K562 (cell line): ENCODE data around the gene MICOS13. TPM values are rescaled to one million over a fixed set of nuclear protein-coding genes. Genes with fewer than 3 reads are reported as not detected.

ENCODE experiments used
- BRD9 ChIP-seq: fragments of 450-650 bp; IDR thresholded peaks from 2 replicates; pipeline ENCODE4 v1.6.1; 2018; ENCODE audit warnings: low read depth; ENCODE audit not compliant: partially characterized antibody
- IRF2 ChIP-seq: sonication (generic); formaldehyde crosslinking; IDR thresholded peaks from 2 replicates; pipeline ENCODE4 v1.8.1; 2022; ENCODE audit warnings: mild to moderate bottlenecking, missing genetic modification reagents
- MAZ ChIP-seq, 2 experiments: fragments of 450-650 bp in 1 of 2; sonication (generic) in 1 of 2; formaldehyde crosslinking; IDR thresholded peaks in 1 of 2; conservative IDR thresholded peaks in 1 of 2; 2 replicates each; pipeline versions ENCODE4 v1.4.0 to v1.5.0; 2020; ENCODE audit warnings: mild to moderate bottlenecking in 1 of 2, missing genetic modification reagents in 1 of 2
- MEF2A ChIP-seq: IDR thresholded peaks from 2 replicates; pipeline ENCODE4 v1.6.1; 2011; ENCODE audit warnings: low read depth, mild to moderate bottlenecking, low read length, moderate library complexity; ENCODE audit not compliant: control insufficient read depth
- TAF15 ChIP-seq: fragments of 200-400 bp; formaldehyde crosslinking; IDR thresholded peaks from 2 replicates; pipeline ENCODE4 v1.6.1; 2017; ENCODE audit warnings: mild to moderate bottlenecking, low read depth, low read length, moderate library complexity
- ZKSCAN8 ChIP-seq: fragments of 200-800 bp; sonication (Bioruptor generic); IDR thresholded peaks from 2 replicates; pipeline ENCODE4 v1.6.1; 2016; ENCODE audit warnings: missing genetic modification characterization, missing compliant biosample characterization
- ZNF143 ChIP-seq: sonication (generic); formaldehyde crosslinking; IDR thresholded peaks from 2 replicates; pipeline ENCODE4 v1.9.0; 2022; ENCODE audit warnings: mild to moderate bottlenecking, missing genetic modification reagents
- polyA plus RNA-seq, 8 experiments: library from polyadenylated mRNA; depleted of rRNA in 4 of 8; stranded (reverse) in 5 of 8; unstranded in 3 of 8; fragments of >200 nt; fragmentation: Nextera tagmentation in 2 of 8; fragmentation: Illumina TruSeq in 1 of 8; extraction: Ambion mirVana in 2 of 8; extraction: Trizol in 1 of 8; gene quantifications; 2 replicates each; pipeline versions ENCODE4 v1.2.1 to v1.2.3, GENCODE V29; 2011 to 2014; ENCODE audit warnings: inconsistent platforms in 1 of 8, missing spikeins in 1 of 8
- total RNA-seq, 7 experiments: library from RNA; depleted of rRNA in 6 of 7; stranded (reverse); fragments of >200 nt in 6 of 7; fragmentation: Illumina TruSeq in 2 of 7; extraction: Trizol in 2 of 7; gene quantifications; 2 replicates each; pipeline versions ENCODE4 v1.2.1 to v1.2.3, GENCODE V29; 2011 to 2021; ENCODE audit warnings: low replicate concordance in 1 of 7
- TF ChIP-seq, protein P1 (sequence below), 3 experiments: IDR thresholded peaks in 2 of 3; conservative IDR thresholded peaks in 1 of 3; 2 replicates each; pipeline ENCODE4 v1.5.1; 2011 to 2012; ENCODE audit warnings: low read length in 3 of 3, mild to moderate bottlenecking in 3 of 3, control low read depth in 2 of 3, improper control_type of control experiment in 1 of 3, inconsistent platforms in 1 of 3, low read depth in 1 of 3, mixed read lengths in 1 of 3, moderate library complexity in 1 of 3; ENCODE audit not compliant: insufficient read depth in 2 of 3
- TF ChIP-seq, protein P2 (sequence below): fragments of 250-450 bp; sonication (Bioruptor Pico); IDR thresholded peaks from 2 replicates; pipeline ENCODE4 v1.4.0; 2020; ENCODE audit warnings: mild to moderate bottlenecking, moderate library complexity
- TF ChIP-seq, protein P3 (sequence below): fragments of 250-450 bp; sonication (Bioruptor Pico); IDR thresholded peaks from 2 replicates; pipeline ENCODE4 v1.5.0; 2022; ENCODE audit warnings: mild to moderate bottlenecking
- TF ChIP-seq, protein P4 (sequence below), 2 experiments: fragments of 450-650 bp; IDR thresholded peaks; 2 replicates each; pipeline ENCODE4 v1.6.1; 2016; ENCODE audit warnings: mild to moderate bottlenecking in 2 of 2, borderline replicate concordance in 1 of 2, low read depth in 1 of 2, moderate library complexity in 1 of 2

Gene MICOS13
- total and polyA plus RNA-seq, 9 of the 15 experiments (the other 6 are each of a cell fraction or from before 2014, with no cell fraction given): 15.5 to 220 (median 49.4) TPM

DNA sequence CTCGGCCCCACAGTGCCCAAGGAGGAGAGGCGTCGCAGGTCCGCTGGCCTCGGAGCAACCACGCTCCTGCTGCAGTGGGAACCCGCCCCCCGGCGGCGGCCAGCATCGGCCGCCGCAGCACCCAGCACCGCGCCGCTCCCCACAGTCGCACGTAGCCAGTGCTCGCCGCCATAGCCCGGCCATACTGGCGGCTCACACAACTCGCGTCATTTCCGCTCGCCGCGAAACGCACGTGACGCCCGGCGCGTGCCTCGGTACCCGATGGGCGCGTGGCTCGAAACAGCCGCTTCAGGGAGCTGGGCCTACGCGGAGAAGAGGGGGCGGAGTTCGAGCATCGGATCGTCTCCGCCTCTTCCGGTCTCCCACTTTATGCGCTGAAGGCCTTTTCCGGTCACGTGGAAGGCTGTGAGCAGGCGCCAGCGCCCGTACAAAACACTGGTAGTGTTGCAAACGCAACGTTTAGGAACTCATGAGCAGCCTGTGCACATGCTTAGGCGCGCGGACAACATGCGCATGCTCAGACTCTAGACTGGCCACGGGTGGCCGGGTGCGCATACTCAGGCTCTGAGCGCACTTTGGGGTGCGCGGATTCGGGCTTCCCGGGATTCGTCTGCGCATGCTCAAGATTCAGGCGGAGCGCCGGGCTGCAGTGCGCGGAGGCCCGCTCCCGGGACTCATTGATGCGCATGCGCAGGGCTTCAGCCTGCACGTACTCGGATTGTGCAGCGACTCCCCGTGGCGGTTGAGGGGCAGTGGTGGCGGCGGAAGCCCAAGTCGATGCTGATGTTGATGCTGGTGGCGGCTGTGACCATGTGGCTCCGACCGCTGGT lies 39.9 kb upstream of the MICOS13 start, which contains the start of the genes CATSPERD and LONP1 (continued):
- 0 out of 2 replicates have a peak, but pooled peaks have one; percentile 7 for TF ChIP-seq MEF2A
- peak; percentile 77 to 93 for TF ChIP-seq MAZ (CRISPR knock-in tag; conservative IDR thresholded peaks at IDR 0.05 in 1 of 2, IDR thresholded peaks at IDR 0.05 in 1 of 2)
- TF ChIP-seq TAF15: no peak
- TF ChIP-seq, protein P1, sequence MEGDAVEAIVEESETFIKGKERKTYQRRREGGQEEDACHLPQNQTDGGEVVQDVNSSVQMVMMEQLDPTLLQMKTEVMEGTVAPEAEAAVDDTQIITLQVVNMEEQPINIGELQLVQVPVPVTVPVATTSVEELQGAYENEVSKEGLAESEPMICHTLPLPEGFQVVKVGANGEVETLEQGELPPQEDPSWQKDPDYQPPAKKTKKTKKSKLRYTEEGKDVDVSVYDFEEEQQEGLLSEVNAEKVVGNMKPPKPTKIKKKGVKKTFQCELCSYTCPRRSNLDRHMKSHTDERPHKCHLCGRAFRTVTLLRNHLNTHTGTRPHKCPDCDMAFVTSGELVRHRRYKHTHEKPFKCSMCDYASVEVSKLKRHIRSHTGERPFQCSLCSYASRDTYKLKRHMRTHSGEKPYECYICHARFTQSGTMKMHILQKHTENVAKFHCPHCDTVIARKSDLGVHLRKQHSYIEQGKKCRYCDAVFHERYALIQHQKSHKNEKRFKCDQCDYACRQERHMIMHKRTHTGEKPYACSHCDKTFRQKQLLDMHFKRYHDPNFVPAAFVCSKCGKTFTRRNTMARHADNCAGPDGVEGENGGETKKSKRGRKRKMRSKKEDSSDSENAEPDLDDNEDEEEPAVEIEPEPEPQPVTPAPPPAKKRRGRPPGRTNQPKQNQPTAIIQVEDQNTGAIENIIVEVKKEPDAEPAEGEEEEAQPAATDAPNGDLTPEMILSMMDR (IDR thresholded peaks at IDR 0.05 in 2 of 3, conservative IDR thresholded peaks at IDR 0.05 in 1 of 3; ENCODE audit: insufficient read depth in 2 of 3, low read depth in 1 of 3, low read length in 3 of 3): peak; percentile 92 to 96 (median 93)
- no peak for TF ChIP-seq BRD9
- TF ChIP-seq, protein P2, sequence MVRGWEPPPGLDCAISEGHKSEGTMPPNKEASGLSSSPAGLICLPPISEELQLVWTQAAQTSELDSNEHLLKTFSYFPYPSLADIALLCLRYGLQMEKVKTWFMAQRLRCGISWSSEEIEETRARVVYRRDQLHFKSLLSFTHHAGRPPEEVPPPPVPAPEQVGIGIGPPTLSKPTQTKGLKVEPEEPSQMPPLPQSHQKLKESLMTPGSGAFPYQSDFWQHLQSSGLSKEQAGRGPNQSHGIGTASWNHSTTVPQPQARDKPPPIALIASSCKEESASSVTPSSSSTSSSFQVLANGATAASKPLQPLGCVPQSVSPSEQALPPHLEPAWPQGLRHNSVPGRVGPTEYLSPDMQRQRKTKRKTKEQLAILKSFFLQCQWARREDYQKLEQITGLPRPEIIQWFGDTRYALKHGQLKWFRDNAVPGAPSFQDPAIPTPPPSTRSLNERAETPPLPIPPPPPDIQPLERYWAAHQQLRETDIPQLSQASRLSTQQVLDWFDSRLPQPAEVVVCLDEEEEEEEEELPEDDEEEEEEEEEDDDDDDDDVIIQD (CRISPR knock-in tag): peak; percentile 20; the same call in 1 of the 2 replicates
- TF ChIP-seq, protein P3, sequence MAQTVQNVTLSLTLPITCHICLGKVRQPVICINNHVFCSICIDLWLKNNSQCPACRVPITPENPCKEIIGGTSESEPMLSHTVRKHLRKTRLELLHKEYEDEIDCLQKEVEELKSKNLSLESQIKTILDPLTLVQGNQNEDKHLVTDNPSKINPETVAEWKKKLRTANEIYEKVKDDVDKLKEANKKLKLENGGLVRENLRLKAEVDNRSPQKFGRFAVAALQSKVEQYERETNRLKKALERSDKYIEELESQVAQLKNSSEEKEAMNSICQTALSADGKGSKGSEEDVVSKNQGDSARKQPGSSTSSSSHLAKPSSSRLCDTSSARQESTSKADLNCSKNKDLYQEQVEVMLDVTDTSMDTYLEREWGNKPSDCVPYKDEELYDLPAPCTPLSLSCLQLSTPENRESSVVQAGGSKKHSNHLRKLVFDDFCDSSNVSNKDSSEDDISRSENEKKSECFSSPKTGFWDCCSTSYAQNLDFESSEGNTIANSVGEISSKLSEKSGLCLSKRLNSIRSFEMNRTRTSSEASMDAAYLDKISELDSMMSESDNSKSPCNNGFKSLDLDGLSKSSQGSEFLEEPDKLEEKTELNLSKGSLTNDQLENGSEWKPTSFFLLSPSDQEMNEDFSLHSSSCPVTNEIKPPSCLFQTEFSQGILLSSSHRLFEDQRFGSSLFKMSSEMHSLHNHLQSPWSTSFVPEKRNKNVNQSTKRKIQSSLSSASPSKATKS (CRISPR knock-in tag): no peak
- no peak for TF ChIP-seq ZNF143 (CRISPR knock-in tag)
- no peak for TF ChIP-seq ZKSCAN8
- TF ChIP-seq IRF2 (CRISPR knock-in tag): no peak
- TF ChIP-seq, protein P4, sequence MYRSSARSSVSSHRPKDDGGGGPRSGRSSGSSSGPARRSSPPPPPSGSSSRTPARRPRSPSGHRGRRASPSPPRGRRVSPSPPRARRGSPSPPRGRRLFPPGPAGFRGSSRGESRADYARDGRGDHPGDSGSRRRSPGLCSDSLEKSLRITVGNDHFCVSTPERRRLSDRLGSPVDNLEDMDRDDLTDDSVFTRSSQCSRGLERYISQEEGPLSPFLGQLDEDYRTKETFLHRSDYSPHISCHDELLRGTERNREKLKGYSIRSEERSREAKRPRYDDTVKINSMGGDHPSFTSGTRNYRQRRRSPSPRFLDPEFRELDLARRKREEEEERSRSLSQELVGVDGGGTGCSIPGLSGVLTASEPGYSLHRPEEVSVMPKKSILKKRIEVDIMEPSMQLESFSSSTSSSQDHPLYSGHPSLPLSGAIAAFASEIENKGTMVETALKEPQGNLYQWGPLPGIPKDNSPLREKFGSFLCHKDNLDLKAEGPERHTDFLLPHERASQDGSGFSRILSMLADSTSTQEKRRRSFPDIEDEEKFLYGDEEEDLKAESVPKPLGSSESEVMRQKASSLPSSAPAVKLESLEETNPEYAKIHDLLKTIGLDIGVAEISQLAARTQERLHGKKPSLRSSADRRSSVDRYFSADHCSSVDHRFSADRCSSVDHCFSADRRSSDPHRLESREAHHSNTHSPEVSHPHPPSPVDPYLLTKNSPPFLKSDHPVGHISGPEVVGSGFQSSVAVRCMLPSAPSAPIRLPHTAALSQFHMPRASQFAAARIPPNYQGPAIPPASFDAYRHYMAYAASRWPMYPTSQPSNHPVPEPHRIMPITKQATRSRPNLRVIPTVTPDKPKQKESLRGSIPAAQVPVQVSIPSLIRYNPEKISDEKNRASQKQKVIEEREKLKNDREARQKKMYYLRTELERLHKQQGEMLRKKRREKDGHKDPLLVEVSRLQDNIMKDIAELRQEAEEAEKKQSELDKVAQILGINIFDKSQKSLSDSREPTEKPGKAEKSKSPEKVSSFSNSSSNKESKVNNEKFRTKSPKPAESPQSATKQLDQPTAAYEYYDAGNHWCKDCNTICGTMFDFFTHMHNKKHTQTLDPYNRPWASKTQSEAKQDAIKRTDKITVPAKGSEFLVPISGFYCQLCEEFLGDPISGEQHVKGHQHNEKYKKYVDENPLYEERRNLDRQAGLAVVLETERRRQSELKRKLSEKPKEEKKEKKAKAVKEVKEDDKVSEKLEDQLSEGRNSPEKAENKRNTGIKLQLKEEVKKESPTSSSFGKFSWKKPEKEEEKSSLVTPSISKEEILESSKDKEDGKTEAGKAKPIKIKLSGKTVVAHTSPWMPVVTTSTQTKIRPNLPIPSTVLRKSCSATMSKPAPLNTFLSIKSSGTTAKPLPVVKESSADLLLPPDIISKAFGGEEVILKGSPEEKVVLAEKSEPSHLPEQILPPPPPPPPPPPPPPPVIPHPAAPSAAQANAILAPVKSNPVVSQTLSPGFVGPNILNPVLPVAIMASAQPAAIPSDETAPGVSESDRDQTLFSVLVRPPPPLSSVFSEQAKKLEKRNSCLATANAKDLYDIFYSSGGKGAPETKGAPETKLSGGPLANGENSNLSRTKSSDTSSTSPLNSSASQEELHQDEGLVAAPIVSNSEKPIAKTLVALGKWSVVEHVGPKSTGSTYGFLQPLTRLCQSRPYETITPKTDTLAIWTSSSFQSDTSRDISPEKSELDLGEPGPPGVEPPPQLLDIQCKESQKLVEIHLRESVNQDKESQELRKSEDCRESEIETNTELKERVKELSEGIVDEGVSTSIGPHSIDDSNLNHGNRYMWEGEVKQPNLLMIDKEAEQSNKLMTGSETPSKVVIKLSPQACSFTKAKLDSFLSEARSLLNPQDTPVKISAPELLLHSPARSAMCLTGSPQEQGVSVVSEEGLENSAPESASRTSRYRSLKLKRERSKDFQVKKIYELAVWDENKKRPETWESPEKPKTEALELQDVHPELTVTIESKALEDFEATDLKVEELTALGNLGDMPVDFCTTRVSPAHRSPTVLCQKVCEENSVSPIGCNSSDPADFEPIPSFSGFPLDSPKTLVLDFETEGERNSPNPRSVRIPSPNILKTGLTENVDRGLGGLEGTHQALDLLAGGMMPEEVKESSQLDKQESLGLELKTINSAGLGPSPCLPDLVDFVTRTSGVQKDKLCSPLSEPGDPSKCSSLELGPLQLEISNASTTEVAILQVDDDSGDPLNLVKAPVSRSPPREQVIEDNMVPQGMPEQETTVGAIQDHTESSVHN (IDR thresholded peaks at IDR 0.05; ENCODE audit: borderline replicate concordance in 1 of 2, low read depth in 1 of 2): peak in 1 of 2 experiments; percentile 69; a peak in 2 of 4 replicates
